Upper lobe of right lung (tissue), 1 donor: ENCODE results near the gene SULT1B1. TPM values are rescaled to one million over a fixed set of nuclear protein-coding genes. Genes with fewer than 3 reads are reported as not detected.

Source experiments
- ATAC-seq: fragments of 200-7000 bp; cut with Tn5 transposase; one replicate; pipeline ENCODE4 v1.9.1; 2020; ENCODE audit warnings: mild to moderate bottlenecking, moderate library complexity
- DNase-seq: peaks from one replicate; pipeline ENCODE4 v3.0.0-alpha.2; 2020
- H3K27ac ChIP-seq: fragments of 200-600 bp; one replicate; pipeline ENCODE4 v1.8.0; 2022
- H3K27me3 ChIP-seq: fragments of 200-600 bp; one replicate; pipeline ENCODE4 v1.8.0; 2022; ENCODE audit warnings: mild to moderate bottlenecking
- H3K36me3 ChIP-seq: fragments of 200-600 bp; one replicate; pipeline ENCODE4 v1.8.0; 2022
- H3K4me1 ChIP-seq: fragments of 200-600 bp; one replicate; pipeline ENCODE4 v1.8.0; 2022
- H3K4me3 ChIP-seq: fragments of 200-600 bp; one replicate; pipeline ENCODE4 v1.8.0; 2022; ENCODE audit warnings: mild to moderate bottlenecking
- H3K9me3 ChIP-seq: fragments of 200-600 bp; one replicate; pipeline ENCODE4 v1.8.0; 2022
- intact Hi-C: fragments of 100-400 bp; cut with DNase I; formaldehyde crosslinking; loops from one replicate; pipeline ENCODE4 v1.11.0; 2022
- total RNA-seq: library from RNA; stranded (reverse); fragmentation: NEBNext Ultra II Directional; extraction: Animal tissue kit (Norgen Biotek cat#: 25700); gene quantifications from one replicate; pipeline ENCODE4 v1.2.1, GENCODE V29; 2021
- TF ChIP-seq, protein P1 (sequence below): fragments of 200-600 bp; IDR thresholded peaks from one replicate; pipeline ENCODE4 v1.8.0; 2022; ENCODE audit warnings: antibody characterized with exemption
- donor health status: DM: no; HTN: yes; CAD: no; lungs with severe emphysema.

The SULT1B1 gene
- total RNA-seq, 1 donor from 2014 or later: 9.2 TPM

DNA sequence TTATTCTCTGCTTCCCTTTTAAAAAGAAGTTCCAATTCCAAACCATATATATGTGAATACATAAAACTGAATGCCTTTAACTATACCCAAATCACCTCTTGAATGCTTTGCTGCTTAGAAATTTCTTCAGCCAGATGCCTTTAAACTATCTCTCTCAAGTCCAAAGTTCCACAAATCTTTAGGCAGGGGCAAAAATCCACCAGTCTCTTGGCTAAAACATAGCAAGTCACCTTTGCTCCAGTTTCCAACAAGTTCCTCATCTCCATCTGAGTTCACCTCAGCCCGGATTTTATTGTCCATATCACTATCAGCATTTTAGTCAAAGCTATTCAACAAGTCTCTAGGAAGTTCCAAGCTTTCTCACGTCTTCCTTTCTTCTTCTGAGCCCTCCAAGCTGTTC is 49.8 kb downstream of the SULT1B1 start:
- intact Hi-C loops: no loop called here
- ATAC-seq: no peak
- H3K4me3 ChIP-seq: no peak overlapping the region
- no peaks in the 10 kb centered on the region for H3K36me3 ChIP-seq
- no peak overlapping the region for H3K27ac ChIP-seq
- no peaks in the 10 kb centered on the region for H3K9me3 ChIP-seq
- H3K27me3 ChIP-seq: no peaks in the 10 kb centered on the region
- no peak for DNase-seq
- TF ChIP-seq, protein P1, sequence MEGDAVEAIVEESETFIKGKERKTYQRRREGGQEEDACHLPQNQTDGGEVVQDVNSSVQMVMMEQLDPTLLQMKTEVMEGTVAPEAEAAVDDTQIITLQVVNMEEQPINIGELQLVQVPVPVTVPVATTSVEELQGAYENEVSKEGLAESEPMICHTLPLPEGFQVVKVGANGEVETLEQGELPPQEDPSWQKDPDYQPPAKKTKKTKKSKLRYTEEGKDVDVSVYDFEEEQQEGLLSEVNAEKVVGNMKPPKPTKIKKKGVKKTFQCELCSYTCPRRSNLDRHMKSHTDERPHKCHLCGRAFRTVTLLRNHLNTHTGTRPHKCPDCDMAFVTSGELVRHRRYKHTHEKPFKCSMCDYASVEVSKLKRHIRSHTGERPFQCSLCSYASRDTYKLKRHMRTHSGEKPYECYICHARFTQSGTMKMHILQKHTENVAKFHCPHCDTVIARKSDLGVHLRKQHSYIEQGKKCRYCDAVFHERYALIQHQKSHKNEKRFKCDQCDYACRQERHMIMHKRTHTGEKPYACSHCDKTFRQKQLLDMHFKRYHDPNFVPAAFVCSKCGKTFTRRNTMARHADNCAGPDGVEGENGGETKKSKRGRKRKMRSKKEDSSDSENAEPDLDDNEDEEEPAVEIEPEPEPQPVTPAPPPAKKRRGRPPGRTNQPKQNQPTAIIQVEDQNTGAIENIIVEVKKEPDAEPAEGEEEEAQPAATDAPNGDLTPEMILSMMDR: no peak
- no peaks in the 10 kb centered on the region for H3K4me1 ChIP-seq

DNA sequence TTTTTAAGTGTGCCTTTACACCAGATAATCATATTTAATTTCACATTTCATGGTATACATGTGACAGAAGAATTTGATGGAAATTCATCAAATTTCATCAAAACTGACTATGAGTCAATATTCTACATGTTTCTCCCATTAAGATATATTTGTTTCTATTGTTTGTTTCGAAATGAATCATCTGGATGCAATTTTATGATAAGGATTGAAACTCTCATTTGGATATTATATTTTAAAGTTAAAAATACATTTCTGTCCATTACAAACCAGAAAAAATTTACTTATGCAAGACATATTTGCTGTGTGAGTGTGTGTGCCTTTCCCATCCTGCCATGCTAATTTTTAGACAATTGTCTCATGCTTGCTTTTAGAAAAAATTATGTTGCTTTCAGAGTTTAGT is 52.2 kb downstream of the SULT1B1 start:
- Histone ChIP-seq H3K36me3 (no peaks in the 10 kb centered on the region), H3K4me3 (no peak overlapping the region), H3K4me1 (no peaks in the 10 kb centered on the region), H3K9me3 (no peaks in the 10 kb centered on the region), H3K27me3 (no peaks in the 10 kb centered on the region), H3K27ac (no peak overlapping the region)
- TF ChIP-seq, protein P1: no peak
- intact Hi-C loops: no loop called here
- no peak for ATAC-seq
- DNase-seq: no peak

DNA sequence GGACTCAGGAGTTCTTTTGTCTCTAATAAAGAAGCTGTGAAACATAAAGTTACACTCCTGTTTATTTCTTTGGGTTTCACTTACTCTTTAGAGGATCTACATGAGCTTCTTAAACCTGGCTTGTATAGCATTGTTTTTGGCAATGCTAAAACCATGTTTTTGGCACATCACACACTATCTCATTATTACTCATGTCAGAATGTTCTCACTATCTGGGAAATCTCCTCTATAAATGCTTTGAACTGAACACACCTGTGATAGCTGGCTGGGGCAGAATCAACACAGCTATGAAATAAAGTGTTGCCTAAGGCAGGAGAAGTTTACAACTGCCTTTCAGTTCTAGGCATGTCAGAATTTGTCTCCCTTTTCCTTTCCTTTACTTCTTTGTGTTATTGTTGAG is 52.6 kb downstream of the SULT1B1 start:
- intact Hi-C loops: no loop called here
- Histone ChIP-seq H3K4me3 (no peak overlapping the region), H3K4me1 (no peaks in the 10 kb centered on the region), H3K9me3 (no peaks in the 10 kb centered on the region), H3K27ac (no peak overlapping the region), H3K36me3 (no peaks in the 10 kb centered on the region), H3K27me3 (no peaks in the 10 kb centered on the region)
- ATAC-seq (no peak), DNase-seq (no peak)
- TF ChIP-seq, protein P1: no peak

DNA sequence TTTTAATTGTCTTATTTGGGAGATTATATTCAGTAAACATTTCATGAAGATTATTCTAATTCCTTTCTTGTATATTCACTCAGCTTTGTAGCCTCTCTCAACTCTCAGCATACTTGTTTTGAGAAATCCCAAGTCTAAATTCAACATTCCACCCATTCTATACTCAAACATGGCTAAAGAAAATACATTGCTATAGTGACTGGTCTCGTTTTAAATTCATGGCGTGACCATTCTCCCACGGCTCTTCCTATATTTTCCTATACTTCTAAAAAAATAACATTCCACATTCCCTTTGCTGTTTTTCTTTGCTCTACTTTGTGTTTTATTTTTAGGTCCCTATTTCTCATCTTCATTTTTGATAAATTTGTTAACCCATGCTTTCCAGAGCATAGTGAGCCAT is 58.2 kb downstream of the SULT1B1 start:
- Histone ChIP-seq H3K27me3 (no peaks in the 10 kb centered on the region), H3K4me3 (no peak overlapping the region), H3K36me3 (no peaks in the 10 kb centered on the region), H3K9me3 (no peaks in the 10 kb centered on the region), H3K4me1 (no peaks in the 10 kb centered on the region), H3K27ac (no peak overlapping the region)
- ATAC-seq (no peak), DNase-seq (no peak)
- TF ChIP-seq, protein P1: no peak
- intact Hi-C loops: no loop called here

DNA sequence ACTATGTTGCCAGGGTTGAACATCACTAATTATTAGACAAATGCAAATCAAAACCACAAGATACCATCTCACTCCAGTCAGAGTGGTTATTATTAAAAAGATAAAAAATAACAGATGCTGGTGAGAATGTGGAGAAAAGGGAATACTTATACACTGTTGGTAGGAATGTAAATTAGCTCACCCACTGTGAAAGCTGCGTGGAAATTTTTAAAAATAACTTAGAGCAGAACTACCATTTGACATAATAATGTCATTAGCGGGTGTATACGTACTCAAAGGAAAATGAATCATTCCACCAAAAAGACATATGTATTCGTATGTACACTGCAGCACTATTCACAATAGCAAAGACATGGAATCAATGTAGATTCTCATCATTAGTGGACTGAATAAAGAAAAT is 58.7 kb downstream of the SULT1B1 start:
- H3K27ac ChIP-seq: no peak overlapping the region
- H3K27me3 ChIP-seq: no peaks in the 10 kb centered on the region
- no peak overlapping the region for H3K4me3 ChIP-seq
- DNase-seq (no peak), ATAC-seq (no peak)
- H3K36me3 ChIP-seq: no peaks in the 10 kb centered on the region
- H3K9me3 ChIP-seq: no peaks in the 10 kb centered on the region
- no peaks in the 10 kb centered on the region for H3K4me1 ChIP-seq
- TF ChIP-seq, protein P1: no peak
- intact Hi-C loops: no loop called here
